NCI-H2196 treated with DMSO at 0.1 percent for 48 hours (cell line): Measurements from ENCODE around the gene ATXN2.
A peak's percentile ranks its signal among the peaks of the same experiment; 100 is the strongest.
"Not testable (repeated sequence)": the region's sequence is repeated elsewhere in the genome, so short reads cannot be mapped to it uniquely, and the experiment has no call there.

Experiments used
- DNase-seq: peaks from one replicate; lab custom pipeline; 2025; ENCODE audit not compliant: unreplicated experiment; lab: John Stamatoyannopoulos, UW

The ATXN2 gene

GRCh38 chr12:111578276-111578970, 20.7 kb downstream of the ATXN2 start:
- no peak for DNase-seq

DNA sequence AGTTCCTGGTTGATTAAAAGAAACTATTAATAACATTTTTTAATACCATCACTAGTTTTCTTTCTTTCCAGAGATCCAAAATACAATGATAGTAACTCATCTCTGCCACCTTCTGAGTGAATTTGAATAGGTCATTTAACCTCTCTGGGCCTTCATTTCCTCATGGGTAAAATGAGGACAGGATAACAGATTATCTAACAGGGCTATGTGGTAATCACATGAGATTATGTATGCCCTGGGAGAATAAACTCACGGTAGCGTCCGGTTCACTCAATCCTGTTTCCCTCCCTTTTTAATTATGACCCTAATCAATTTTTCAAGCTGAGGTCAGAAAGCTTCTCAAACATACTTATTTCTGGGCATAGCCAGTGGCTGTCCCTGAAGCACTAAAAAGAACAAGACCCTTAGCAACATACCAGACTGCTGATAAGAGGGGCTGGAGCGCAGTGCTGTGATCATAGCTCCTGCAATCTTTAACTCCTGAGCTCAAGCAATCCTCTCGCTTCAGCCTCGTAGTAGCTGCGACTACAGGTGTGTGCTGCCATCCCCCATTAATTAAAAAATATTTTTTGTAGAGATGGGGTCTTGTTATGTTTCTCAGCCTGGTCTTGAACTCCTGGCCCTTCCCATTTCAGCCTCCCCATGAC, 24.2 kb downstream of the ATXN2 start:
- no peak for DNase-seq

- DNase-seq = no peak
Observed at GRCh38 chr12:111573476-111573875, 25.6 kb downstream of the ATXN2 start.

- no peak for DNase-seq
Observed at GRCh38 chr12:111570084-111570961, 28.8 kb downstream of the ATXN2 start.

- no peak for DNase-seq
Observed at GRCh38 chr12:111569363-111570083, 29.6 kb downstream of the ATXN2 start.

DNA sequence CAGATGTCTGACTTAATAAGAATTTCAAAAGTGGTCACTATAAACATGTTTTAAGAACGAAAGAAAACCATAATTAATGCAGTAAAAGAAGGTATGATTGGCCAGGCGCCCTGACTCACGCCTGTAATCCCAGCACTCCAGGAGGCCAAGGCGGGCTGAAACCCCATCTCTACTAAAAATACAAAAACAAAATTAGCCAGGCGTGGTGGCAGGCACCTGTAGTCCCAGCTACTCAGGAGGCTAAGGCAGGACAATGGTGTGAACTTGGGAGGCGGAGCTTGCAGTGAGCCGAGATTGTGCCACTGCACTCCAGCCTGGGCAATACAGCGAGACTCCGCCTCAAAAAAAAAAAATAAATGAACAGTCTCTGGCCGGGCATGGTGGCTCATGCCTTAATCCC, 38.3 kb downstream of the ATXN2 start:
- DNase-seq = not testable (repeated sequence)

- DNase-seq = no peak
Observed at GRCh38 chr12:111558107-111558376, 41.1 kb downstream of the ATXN2 start.

GRCh38 chr12:111557271-111558106, 41.6 kb downstream of the ATXN2 start:
- no peak for DNase-seq

GRCh38 chr12:111556676-111557075, 42.4 kb downstream of the ATXN2 start:
- no peak for DNase-seq

GRCh38 chr12:111555313-111555712, 43.8 kb downstream of the ATXN2 start:
- DNase-seq = not testable (repeated sequence)

DNA sequence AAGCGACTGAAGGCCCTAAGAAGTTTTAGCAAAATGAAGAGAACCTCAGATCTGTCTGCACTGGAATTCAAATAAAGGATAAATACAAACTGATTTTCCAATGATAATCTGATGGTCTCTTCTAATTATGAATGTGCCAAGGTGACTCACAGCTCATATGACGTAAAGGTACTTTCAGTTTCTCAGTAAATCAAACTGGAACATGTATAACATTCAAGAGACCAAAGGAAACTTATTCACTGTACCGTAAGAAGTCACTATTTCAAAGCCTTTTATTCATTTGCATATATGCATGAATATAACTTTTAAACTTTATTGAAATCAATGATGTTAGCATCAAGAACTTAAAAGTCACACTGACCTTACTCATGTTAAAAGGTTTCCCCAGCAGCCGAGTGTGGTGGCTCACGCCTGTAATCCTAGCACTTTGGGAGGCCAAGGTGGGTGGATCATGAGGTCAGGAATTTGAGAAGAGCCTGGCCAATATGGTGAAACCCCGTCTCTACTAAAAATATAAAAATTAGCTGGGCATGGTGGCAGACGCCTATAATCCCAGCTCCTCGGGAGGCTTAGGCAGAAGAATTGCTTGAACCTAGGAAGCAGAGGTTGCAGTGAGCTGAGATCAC, 52.2 kb downstream of the ATXN2 start:
- DNase-seq = no peak

- no peak for DNase-seq
Observed at GRCh38 chr12:111546171-111546570, 52.9 kb downstream of the ATXN2 start.

GRCh38 chr12:111544032-111544431, 55.1 kb downstream of the ATXN2 start:
- no peak for DNase-seq

- DNase-seq = no peak
Observed at GRCh38 chr12:111532751-111533150, 66.4 kb downstream of the ATXN2 start.

- peak; percentile 15 for DNase-seq
Observed at GRCh38 chr12:111529424-111530368, 69.4 kb downstream of the ATXN2 start.

GRCh38 chr12:111523587-111524167, 75.4 kb downstream of the ATXN2 start:
- no peak for DNase-seq

DNA sequence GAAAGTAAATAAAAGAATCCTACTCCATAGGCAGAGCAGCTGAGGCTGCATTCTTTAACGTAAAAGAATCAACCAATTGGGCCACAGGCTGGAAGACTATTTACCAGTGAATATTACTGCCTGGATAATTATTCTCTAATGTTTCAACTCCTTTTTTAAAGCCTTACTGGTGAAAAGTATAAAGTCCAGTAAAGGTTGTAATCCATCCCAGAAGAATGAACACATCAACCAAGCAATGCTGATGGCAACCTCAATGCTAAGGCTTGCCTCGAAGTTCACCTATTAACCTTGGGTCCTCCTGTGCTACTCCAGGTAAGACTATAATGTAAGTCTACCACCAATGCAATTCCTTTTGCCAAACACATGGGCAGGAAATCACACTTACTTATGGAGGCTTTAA, 77.3 kb downstream of the ATXN2 start:
- DNase-seq = no peak

DNA sequence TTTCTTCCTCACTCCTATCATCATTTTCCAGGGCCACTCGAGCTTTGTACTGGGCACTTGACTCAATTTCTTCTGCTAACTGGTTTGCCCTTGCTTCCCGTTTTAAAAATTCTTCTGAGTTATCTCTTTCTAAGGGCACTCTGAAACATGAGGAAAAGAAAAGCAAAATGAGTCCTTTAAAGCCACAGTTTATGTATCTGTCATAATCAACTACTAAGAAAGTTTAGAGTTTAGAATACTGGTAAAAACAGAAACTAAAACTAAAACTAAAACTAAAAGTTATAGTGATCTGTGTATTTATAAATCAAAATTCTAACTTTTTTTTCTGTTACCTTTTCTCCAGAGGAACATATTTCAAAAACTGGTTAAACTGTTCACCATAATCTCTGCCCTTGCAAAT, 79.2 kb downstream of the ATXN2 start:
- no peak for DNase-seq

- DNase-seq = no peak
Observed at GRCh38 chr12:111519083-111519482, 80.0 kb downstream of the ATXN2 start.
